Ectodermal cell (in vitro differentiated cells): ENCODE data around the gene PCBP2.

Experiments
- H3K27ac ChIP-seq: 2 replicates; pipeline ENCODE4 v1.7.0; 2013; ENCODE audit warnings: mild to moderate bottlenecking, low read depth, low read length; ENCODE audit not compliant: insufficient read depth, poor library complexity, severe bottlenecking
- H3K27me3 ChIP-seq: 2 replicates; pipeline ENCODE4 v1.7.0; 2013; ENCODE audit warnings: mild to moderate bottlenecking, low read length; ENCODE audit not compliant: insufficient read depth, control insufficient read depth, poor library complexity, severe bottlenecking
- H3K36me3 ChIP-seq: one replicate; pipeline ENCODE4 v1.7.0; 2013; ENCODE audit warnings: low read length; ENCODE audit not compliant: control insufficient read depth, insufficient read depth
- H3K4me1 ChIP-seq: one replicate; pipeline ENCODE4 v1.7.0; 2013; ENCODE audit warnings: low read length; ENCODE audit not compliant: control insufficient read depth, insufficient read depth
- H3K4me3 ChIP-seq: 2 replicates; pipeline ENCODE4 v1.7.0; 2013; ENCODE audit warnings: low read depth, low read length, control low read depth; ENCODE audit not compliant: insufficient read depth
- H3K9me3 ChIP-seq: 2 replicates; pipeline ENCODE4 v1.7.0; 2013; ENCODE audit warnings: mild to moderate bottlenecking, low read length, moderate library complexity; ENCODE audit not compliant: control insufficient read depth
- WGBS, 2 experiments: methylation state at CpG; one replicate each; pipeline ENCODE4 v1.1.7; 2013; ENCODE audit warnings: missing lambda C conversion rate in 2 of 2; 5-methylcytosine and 5-hydroxymethylcytosine counted together

PCBP2 gene

GRCh38 chr12:53530061-53530460 is 78.2 kb downstream of the PCBP2 start:
- H3K9me3 ChIP-seq, result no peaks in the 10 kb centered on the region
- H3K27me3 ChIP-seq, result no peaks in the 10 kb centered on the region
- 94 to 96% methylated on average over 2 of the region's 2 CpGs for WGBS, 2 experiments
- H3K27ac ChIP-seq, result no peak overlapping the region
- H3K36me3 ChIP-seq, result peaks cover 24% of the 10 kb centered on the region
- no peaks in the 10 kb centered on the region for H3K4me1 ChIP-seq
- H3K4me3 ChIP-seq, result no peak overlapping the region
